ENCODE data around the gene PTGIS. TPM values are rescaled to one million over a fixed set of nuclear protein-coding genes. Genes with fewer than 3 reads are reported as not detected.

The PTGIS gene
- total RNA-seq, 1 donor from 2014 or later = 12.2 TPM

GRCh38 chr20:49476016-49476355 is 92.0 kb downstream of the PTGIS start:
- no peaks in the 10 kb centered on the region for H3K36me3 Mint-ChIP-seq (ENCODE audit: low read depth, unreplicated experiment)
- no peak for TF ChIP-seq CTCF (IDR thresholded peaks at IDR 0.05; ENCODE audit: unreplicated experiment)
- DNase-seq (ENCODE audit: low spot score) = no peak
- no peaks in the 10 kb centered on the region for H3K4me1 Mint-ChIP-seq (ENCODE audit: unreplicated experiment)
- H3K27me3 Mint-ChIP-seq (ENCODE audit: unreplicated experiment) = peaks cover 7% of the 10 kb centered on the region
- H3K9me3 Mint-ChIP-seq (ENCODE audit: unreplicated experiment) = no peaks in the 10 kb centered on the region
- H3K4me3 Mint-ChIP-seq (ENCODE audit: unreplicated experiment) = no peak overlapping the region
- H3K27ac Mint-ChIP-seq (ENCODE audit: unreplicated experiment) = no peak overlapping the region

- H3K4me3 Mint-ChIP-seq (ENCODE audit: unreplicated experiment) = no peak overlapping the region
- TF ChIP-seq CTCF (IDR thresholded peaks at IDR 0.05; ENCODE audit: unreplicated experiment) = no peak
- DNase-seq (ENCODE audit: low spot score) = no peak
- H3K4me1 Mint-ChIP-seq (ENCODE audit: unreplicated experiment) = no peaks in the 10 kb centered on the region
- H3K9me3 Mint-ChIP-seq (ENCODE audit: unreplicated experiment) = no peaks in the 10 kb centered on the region
- H3K27ac Mint-ChIP-seq (ENCODE audit: unreplicated experiment) = no peak overlapping the region
- peaks cover 2% of the 10 kb centered on the region for H3K27me3 Mint-ChIP-seq (ENCODE audit: unreplicated experiment)
- no peaks in the 10 kb centered on the region for H3K36me3 Mint-ChIP-seq (ENCODE audit: low read depth, unreplicated experiment)
Measured at GRCh38 chr20:49475292-49476015, 92.5 kb downstream of the PTGIS start.

GRCh38 chr20:49471397-49471796 is 96.5 kb downstream of the PTGIS start:
- H3K27me3 Mint-ChIP-seq (ENCODE audit: unreplicated experiment) = peaks cover 4% of the 10 kb centered on the region
- no peaks in the 10 kb centered on the region for H3K4me1 Mint-ChIP-seq (ENCODE audit: unreplicated experiment)

GRCh38 chr20:49470922-49471321 is 97.0 kb downstream of the PTGIS start:
- Mint-ChIP-seq H3K36me3 (ENCODE audit: low read depth, unreplicated experiment) (no peaks in the 10 kb centered on the region), H3K27me3 (ENCODE audit: unreplicated experiment) (peaks cover 4% of the 10 kb centered on the region), H3K4me3 (ENCODE audit: unreplicated experiment) (no peak overlapping the region), H3K9me3 (ENCODE audit: unreplicated experiment) (no peaks in the 10 kb centered on the region), H3K27ac (ENCODE audit: unreplicated experiment) (no peak overlapping the region), H3K4me1 (ENCODE audit: unreplicated experiment) (no peaks in the 10 kb centered on the region)
- no peak for DNase-seq (ENCODE audit: low spot score)
- TF ChIP-seq CTCF (IDR thresholded peaks at IDR 0.05; ENCODE audit: unreplicated experiment) = no peak

More at GRCh38 chr20:49471397-49471796, 96.5 kb downstream of the PTGIS start:
- no peak for DNase-seq (ENCODE audit: low spot score)
- H3K36me3 Mint-ChIP-seq (ENCODE audit: low read depth, unreplicated experiment) = no peaks in the 10 kb centered on the region
- TF ChIP-seq CTCF (IDR thresholded peaks at IDR 0.05; ENCODE audit: unreplicated experiment) = no peak
- H3K4me3 Mint-ChIP-seq (ENCODE audit: unreplicated experiment) = no peak overlapping the region
- no peaks in the 10 kb centered on the region for H3K9me3 Mint-ChIP-seq (ENCODE audit: unreplicated experiment)
- H3K27ac Mint-ChIP-seq (ENCODE audit: unreplicated experiment) = no peak overlapping the region

GRCh38 chr20:49469060-49469459 is 98.9 kb downstream of the PTGIS start:
- no peaks in the 10 kb centered on the region for H3K36me3 Mint-ChIP-seq (ENCODE audit: low read depth, unreplicated experiment)
- H3K27me3 Mint-ChIP-seq (ENCODE audit: unreplicated experiment) = peaks cover 2% of the 10 kb centered on the region

More at GRCh38 chr20:49469060-49469459, 98.9 kb downstream of the PTGIS start:
- no peak for DNase-seq (ENCODE audit: low spot score)
- Mint-ChIP-seq H3K4me1 (ENCODE audit: unreplicated experiment) (no peaks in the 10 kb centered on the region), H3K27ac (ENCODE audit: unreplicated experiment) (no peak overlapping the region), H3K4me3 (ENCODE audit: unreplicated experiment) (no peak overlapping the region), H3K9me3 (ENCODE audit: unreplicated experiment) (no peaks in the 10 kb centered on the region)
- TF ChIP-seq CTCF (IDR thresholded peaks at IDR 0.05; ENCODE audit: unreplicated experiment) = no peak
